ENCODE data around the gene TNKS1BP1. TPM values are rescaled to one million over a fixed set of nuclear protein-coding genes. Genes with fewer than 3 reads are reported as not detected.
"Not testable (repeated sequence)": the region's sequence is repeated elsewhere in the genome, so short reads cannot be mapped to it uniquely, and the experiment has no call there.

TNKS1BP1 gene
- total RNA-seq, 1 experiment from 2014 or later = 94.6 TPM

GRCh38 chr11:57339328-57339727 lies 14.6 kb upstream of the TNKS1BP1 start:
- no peaks in the 10 kb centered on the region for H3K27me3 ChIP-seq (ENCODE audit: control insufficient read depth, insufficient read depth, low read length)
- no peaks in the 10 kb centered on the region; the same call in 1 of the 2 replicates for H3K36me3 ChIP-seq (ENCODE audit: control insufficient read depth, insufficient read depth, low read length)
- CTCF ChIA-PET = no interaction called here
- peaks cover 13% of the 10 kb centered on the region for H3K4me1 ChIP-seq (ENCODE audit: control insufficient read depth, insufficient read depth, low read length)
- DNase-seq (ENCODE audit: low read depth, low spot score) = no peak
- in situ Hi-C loops (cut with HindIII; ENCODE audit: low pct_unique_long_range_greater_than_20kb, low sequenced_read_pairs) (no loop called here), intact Hi-C loops (cut with micrococcal nuclease; ENCODE audit: unreplicated experiment) (no loop called here)
- no TSS peak for BruUV-seq (replicated peaks)
- no peaks in the 10 kb centered on the region for H3K9me3 ChIP-seq (ENCODE audit: control insufficient read depth, insufficient read depth, low read depth, low read length)
- TF ChIP-seq POLR2AphosphoS5 (IDR thresholded peaks at IDR 0.05; ENCODE audit: low read depth, low read length) (no peak), TCF7L2 (IDR thresholded peaks at IDR 0.05; ENCODE audit: low read depth, low read length) (no peak), SIN3A (IDR thresholded peaks at IDR 0.05; ENCODE audit: borderline replicate concordance, insufficient read depth, low read depth, low read length) (no peak), REST (IDR thresholded peaks at IDR 0.05; ENCODE audit: insufficient read depth in 1 of 2, low read depth in 2 of 2, low read length in 1 of 2) (no peak)
- TF ChIP-seq, protein P1, sequence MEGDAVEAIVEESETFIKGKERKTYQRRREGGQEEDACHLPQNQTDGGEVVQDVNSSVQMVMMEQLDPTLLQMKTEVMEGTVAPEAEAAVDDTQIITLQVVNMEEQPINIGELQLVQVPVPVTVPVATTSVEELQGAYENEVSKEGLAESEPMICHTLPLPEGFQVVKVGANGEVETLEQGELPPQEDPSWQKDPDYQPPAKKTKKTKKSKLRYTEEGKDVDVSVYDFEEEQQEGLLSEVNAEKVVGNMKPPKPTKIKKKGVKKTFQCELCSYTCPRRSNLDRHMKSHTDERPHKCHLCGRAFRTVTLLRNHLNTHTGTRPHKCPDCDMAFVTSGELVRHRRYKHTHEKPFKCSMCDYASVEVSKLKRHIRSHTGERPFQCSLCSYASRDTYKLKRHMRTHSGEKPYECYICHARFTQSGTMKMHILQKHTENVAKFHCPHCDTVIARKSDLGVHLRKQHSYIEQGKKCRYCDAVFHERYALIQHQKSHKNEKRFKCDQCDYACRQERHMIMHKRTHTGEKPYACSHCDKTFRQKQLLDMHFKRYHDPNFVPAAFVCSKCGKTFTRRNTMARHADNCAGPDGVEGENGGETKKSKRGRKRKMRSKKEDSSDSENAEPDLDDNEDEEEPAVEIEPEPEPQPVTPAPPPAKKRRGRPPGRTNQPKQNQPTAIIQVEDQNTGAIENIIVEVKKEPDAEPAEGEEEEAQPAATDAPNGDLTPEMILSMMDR (IDR thresholded peaks at IDR 0.05) = no peak
- H3K4me3 ChIP-seq (ENCODE audit: low read depth in 2 of 2, low read length in 2 of 2) = no peak overlapping the region
- no peak for ATAC-seq
- H3K27ac ChIP-seq (ENCODE audit: low read length) = no peak overlapping the region
- POLR2A ChIA-PET = no interaction called here

GRCh38 chr11:57338142-57338541 lies 13.4 kb upstream of the TNKS1BP1 start, which contains the start of gene P2RX3:
P2RX3 (plus strand) TSS chr11:57338352; CDS start chr11:57338551, 199 bp downstream.
- Histone ChIP-seq H3K4me1 (ENCODE audit: control insufficient read depth, insufficient read depth, low read length) (peaks cover 22% of the 10 kb centered on the region), H3K27ac (ENCODE audit: low read length) (no peak within 1 kb of the TSS), H3K9me3 (ENCODE audit: control insufficient read depth, insufficient read depth, low read depth, low read length) (no peaks in the 10 kb centered on the region), H3K4me3 (ENCODE audit: low read depth in 2 of 2, low read length in 2 of 2) (no peak within 1 kb of the TSS), H3K36me3 (ENCODE audit: control insufficient read depth, insufficient read depth, low read length) (peaks cover 3% of the 10 kb centered on the region; the same call in 1 of the 2 replicates), H3K27me3 (ENCODE audit: control insufficient read depth, insufficient read depth, low read length) (no peaks in the 10 kb centered on the region)
- TF ChIP-seq TCF7L2 (IDR thresholded peaks at IDR 0.05; ENCODE audit: low read depth, low read length) (no peak), REST (IDR thresholded peaks at IDR 0.05; ENCODE audit: insufficient read depth in 1 of 2, low read depth in 2 of 2, low read length in 1 of 2) (no peak), SIN3A (IDR thresholded peaks at IDR 0.05; ENCODE audit: borderline replicate concordance, insufficient read depth, low read depth, low read length) (no peak), POLR2AphosphoS5 (IDR thresholded peaks at IDR 0.05; ENCODE audit: low read depth, low read length) (no peak)
- TF ChIP-seq, protein P1 (IDR thresholded peaks at IDR 0.05) = no peak
- ATAC-seq = no peak
- no peak for DNase-seq (ENCODE audit: low read depth, low spot score)
- in situ Hi-C loops (cut with HindIII; ENCODE audit: low pct_unique_long_range_greater_than_20kb, low sequenced_read_pairs) (no loop called here), intact Hi-C loops (cut with micrococcal nuclease; ENCODE audit: unreplicated experiment) (no loop called here)
- no TSS peak for BruUV-seq (replicated peaks)
- ChIA-PET POLR2A (no interaction called here), CTCF (no interaction called here)

DNA sequence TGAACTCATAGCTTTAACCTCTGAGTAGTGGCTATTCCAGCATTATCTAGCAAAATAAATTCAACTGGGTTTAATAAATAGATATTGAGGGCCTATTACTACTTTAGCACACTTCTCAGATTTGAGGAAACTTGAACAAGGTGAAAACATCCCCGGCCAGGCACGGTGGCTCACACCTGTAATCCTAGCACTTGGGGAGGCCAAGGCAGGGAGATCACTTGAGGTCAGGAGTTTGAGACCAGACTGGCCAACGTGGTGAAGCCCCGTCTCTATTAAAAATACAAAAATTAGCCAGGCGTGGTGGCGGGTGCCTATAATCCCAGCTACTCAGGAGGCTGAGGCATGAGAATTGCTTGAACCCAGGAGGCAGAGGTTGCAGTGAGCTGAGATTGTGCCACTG lies 12.1 kb upstream of the TNKS1BP1 start:
- peaks cover 22% of the 10 kb centered on the region for H3K4me1 ChIP-seq (ENCODE audit: control insufficient read depth, insufficient read depth, low read length)
- H3K27me3 ChIP-seq (ENCODE audit: control insufficient read depth, insufficient read depth, low read length); intact Hi-C loops (cut with micrococcal nuclease; ENCODE audit: unreplicated experiment); in situ Hi-C loops (cut with HindIII; ENCODE audit: low pct_unique_long_range_greater_than_20kb, low sequenced_read_pairs); CTCF ChIA-PET; DNase-seq (ENCODE audit: low read depth, low spot score); H3K36me3 ChIP-seq (ENCODE audit: control insufficient read depth, insufficient read depth, low read length); ATAC-seq; H3K27ac ChIP-seq (ENCODE audit: low read length); BruUV-seq (replicated peaks); POLR2A ChIA-PET; H3K9me3 ChIP-seq (ENCODE audit: control insufficient read depth, insufficient read depth, low read depth, low read length); H3K4me3 ChIP-seq (ENCODE audit: low read depth in 2 of 2, low read length in 2 of 2): not testable (repeated sequence)
